Measurements from ENCODE around the gene NDUFA6.

- TF ChIP-seq EZH2 (IDR thresholded peaks at IDR 0.05; ENCODE audit: borderline replicate concordance, low read length) (no peak), CTCF (IDR thresholded peaks at IDR 0.05; ENCODE audit: low read length) (no peak)
Measured at GRCh38 chr22:42079319-42080251, 11.0 kb downstream of the NDUFA6 start, which contains the start of gene SMDT1.

All from OCI-LY1 (cell line).